Right ventricle myocardium inferior (tissue), 1 donor: Measurements from ENCODE around the gene RITA1. TPM values are rescaled to one million over a fixed set of nuclear protein-coding genes. Genes with fewer than 3 reads are reported as not detected.
A peak's percentile ranks its signal among the peaks of the same experiment; 100 is the strongest.

ENCODE experiments used
- ATAC-seq: fragments of 200-7000 bp; cut with Tn5 transposase; one replicate; pipeline ENCODE4 v1.9.1; 2020; ENCODE audit warnings: mild to moderate bottlenecking, moderate library complexity
- DNase-seq: peaks from one replicate; pipeline ENCODE4 v3.0.0; 2021; ENCODE audit errors: missing footprints
- intact Hi-C: fragments of 100-400 bp; cut with DNase I; formaldehyde crosslinking; loops from one replicate; pipeline ENCODE4 v1.11.0; 2022
- total RNA-seq: library from RNA; stranded (reverse); fragmentation: NEBNext Ultra II Directional; extraction: Animal tissue kit (Norgen Biotek cat#: 25700); gene quantifications from one replicate; pipeline ENCODE4 v1.2.1, GENCODE V29; 2021
- donor health status: DM: no; HTN: yes; CAD: no; lungs with severe emphysema.

The RITA1 gene
- total RNA-seq, 1 donor from 2014 or later: 18.1 TPM

DNA sequence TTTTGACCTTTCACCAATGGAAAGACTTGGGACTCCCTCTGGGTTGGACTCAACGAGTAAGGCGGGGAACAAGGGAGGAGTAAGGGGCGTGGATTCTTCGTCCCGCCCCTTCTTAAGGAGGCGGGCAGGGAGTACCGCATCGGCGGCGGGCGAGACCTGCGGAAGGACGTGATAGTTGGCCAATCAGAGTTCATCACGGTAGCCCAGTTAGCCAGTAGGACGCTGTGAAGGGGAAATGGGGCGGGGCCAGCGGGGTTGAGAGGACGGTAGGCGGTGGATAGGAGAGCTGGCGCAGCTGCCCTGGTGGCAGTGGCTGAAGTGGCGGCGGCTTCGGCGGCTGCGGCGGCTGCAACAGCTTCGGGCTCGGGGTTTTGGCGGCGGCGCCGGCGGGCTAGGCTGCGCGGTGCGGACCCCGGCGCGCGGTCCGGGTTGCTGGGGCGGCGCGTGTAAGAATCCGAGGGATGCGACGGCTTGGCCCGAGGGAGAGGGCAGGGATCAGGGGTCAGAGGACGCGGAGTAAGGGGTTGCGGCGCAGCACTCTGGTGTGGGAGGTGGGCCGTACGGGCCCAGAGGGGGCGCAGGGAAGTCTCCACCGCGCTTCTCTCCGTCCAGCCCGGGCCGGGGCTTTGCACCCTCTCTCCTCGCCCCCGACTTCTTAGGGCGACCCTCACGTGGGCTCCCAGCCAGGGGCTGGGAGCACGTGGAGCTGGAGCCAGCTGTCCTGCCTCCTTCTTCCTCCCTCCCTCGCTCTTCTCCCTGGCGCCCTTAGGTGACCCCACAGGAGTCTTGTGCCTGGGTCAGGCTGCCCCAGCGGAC is 35.9 kb downstream of the RITA1 start, which contains the start of gene TPCN1:
TSS of gene TPCN1 (plus strand) at position 284 of the 816 bp plus-strand sequence. CDS start 5,389 bp downstream, outside the sequence.
- DNase-seq (peak; percentile 100), ATAC-seq (peak; percentile 96)
- intact Hi-C loops: loop anchor here (5.0 kb wide), 1 partner anchor 51 kb away; no protein-coding TSS in a partner anchor

DNA sequence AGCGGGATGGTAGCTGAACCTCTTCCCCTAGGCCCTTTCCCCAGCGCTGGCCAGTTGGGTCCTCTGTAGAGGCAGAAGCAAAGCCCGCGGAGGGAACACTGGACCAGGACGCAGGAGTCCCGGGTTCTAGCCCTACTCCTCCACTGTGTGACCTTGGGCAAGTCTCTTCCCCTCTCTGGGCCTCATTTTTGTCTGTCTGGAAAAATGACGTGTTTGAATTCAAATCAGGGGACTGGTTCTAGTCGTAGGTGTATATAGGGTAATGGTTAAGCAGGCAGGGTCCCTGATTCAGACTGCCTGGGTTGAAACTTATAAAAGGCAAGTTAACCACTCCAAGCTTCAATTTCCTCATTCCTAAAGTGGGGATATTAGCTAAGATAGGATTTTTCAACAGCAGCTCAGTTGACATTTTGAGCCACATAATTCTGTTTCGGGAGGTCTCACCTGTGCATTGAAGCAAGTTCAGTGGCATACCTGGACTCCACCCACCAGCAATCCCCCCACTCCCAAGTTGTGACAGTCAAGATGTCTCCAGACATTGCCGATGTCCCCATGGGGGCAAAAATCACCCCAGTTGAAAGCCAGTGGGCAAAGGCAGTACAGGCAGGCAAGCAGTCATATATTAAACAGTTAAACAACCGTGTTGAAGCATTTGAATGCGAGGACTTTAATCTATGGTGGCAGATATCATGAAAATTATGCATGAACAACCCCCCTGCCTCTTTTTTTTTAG is 36.6 kb downstream of the RITA1 start:
- intact Hi-C loops: loop anchor here (2.0 to 5.0 kb wide), 2 partner anchors 25 to 50 kb away; no protein-coding TSS in a partner anchor
- ATAC-seq: no peak
- DNase-seq: no peak

DNA sequence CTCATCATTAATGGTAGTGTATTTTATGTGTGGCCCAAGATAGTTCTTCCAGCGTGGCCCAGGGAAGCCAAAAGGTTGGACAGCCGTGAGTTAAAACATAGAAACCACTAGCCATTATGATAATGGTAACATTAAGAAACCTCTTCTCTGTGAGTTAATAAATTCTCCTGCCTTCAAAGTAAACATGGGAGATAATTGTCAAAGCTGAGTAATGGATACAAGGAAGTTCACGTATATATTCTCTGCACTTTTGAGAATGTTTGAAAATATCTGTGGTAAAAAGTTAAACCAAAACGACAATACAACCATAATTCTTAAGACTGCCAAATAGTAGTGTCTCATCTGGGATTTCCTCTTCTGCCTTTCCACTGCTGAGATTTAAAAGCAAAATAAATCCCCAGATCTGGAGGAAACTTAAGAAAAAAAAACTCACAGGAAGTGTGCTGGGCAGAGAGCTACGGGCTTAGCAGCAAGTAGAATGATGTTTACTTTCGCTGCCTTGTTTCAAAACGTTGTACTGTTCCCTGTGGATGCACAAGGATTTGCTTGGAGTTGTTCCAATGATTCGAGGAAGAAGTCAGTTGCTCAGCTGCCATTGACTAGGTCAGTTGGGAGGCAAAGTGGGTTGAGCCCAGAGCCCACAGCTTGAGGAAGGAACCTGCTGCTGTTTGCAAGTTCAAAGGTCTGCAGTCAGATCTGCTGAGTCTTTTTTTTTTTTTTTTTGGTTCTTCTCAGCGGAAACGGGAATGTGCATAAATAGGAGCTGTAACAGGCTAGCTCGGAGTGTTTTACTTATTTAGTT is 37.4 kb downstream of the RITA1 start:
- ATAC-seq: peak; percentile 38
- no peak for DNase-seq
- intact Hi-C loops: loop anchor here (2.0 to 5.0 kb wide), 2 partner anchors 24 to 49 kb away; no protein-coding TSS in a partner anchor

DNA sequence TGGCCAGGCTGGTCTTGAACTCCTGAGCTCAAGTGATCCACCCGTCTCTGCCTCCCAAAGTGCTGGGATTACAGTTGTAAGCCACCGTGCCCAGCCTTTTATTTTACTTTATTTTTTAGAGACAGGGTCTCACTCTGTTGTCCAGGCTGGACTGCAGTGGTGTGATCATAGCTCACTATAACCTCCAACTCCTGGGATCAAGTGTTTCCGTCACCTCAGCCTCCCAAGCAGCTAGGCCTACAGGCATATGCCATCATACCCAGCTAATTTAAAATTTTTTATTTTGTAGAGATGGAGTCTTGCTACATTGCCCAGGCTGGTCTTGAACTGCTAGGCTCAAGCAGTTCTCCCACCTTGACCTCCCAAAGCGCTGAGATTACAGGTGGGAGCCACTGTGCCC is 39.4 kb downstream of the RITA1 start:
- no peak for DNase-seq
- intact Hi-C loops: loop anchor here (5.0 kb wide), 1 partner anchor 47 kb away; no protein-coding TSS in a partner anchor
- ATAC-seq: no peak

DNA sequence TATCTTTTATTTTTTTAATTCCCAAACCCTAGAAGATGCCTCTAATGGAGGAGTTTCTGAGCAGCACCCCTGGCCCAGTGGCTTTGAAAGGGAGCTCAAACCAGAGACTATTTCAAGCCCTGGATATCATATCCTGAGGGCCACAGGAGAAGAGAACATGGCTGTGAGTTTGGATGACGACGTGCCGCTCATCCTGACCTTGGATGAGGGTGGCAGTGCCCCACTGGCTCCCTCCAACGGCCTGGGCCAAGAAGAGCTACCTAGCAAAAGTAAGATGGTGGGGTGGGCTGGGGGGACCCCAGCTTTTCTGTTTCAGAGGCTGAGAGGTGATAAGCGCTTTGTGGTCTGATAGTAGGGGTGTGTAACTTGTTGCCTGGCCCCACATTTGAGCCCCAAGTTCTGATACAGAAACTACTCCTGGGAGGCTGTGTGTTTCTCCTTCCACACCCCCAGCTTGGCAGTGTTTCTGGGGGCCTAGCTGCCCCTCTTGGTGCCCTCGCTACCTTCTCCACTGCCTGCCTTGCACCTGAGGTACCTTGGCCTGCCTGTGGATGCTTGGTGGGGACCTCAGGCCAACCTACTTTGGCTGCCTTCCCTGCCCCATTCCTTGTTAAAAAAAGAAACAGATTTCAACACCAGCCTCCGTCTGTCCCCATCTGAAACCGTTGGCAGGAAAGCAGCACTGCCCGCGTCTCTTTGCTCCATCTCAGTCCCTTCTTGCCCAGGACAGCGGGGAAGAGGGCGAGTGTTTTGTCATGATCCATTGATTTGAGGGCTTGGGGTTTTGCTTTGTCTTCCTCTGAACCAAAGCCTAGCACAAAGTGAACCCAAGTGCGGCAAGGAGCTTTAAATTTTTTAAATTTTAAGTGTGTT is 41.4 kb downstream of the RITA1 start:
- intact Hi-C loops: no loop called here
- DNase-seq: no peak
- peak; percentile 35 for ATAC-seq

DNA sequence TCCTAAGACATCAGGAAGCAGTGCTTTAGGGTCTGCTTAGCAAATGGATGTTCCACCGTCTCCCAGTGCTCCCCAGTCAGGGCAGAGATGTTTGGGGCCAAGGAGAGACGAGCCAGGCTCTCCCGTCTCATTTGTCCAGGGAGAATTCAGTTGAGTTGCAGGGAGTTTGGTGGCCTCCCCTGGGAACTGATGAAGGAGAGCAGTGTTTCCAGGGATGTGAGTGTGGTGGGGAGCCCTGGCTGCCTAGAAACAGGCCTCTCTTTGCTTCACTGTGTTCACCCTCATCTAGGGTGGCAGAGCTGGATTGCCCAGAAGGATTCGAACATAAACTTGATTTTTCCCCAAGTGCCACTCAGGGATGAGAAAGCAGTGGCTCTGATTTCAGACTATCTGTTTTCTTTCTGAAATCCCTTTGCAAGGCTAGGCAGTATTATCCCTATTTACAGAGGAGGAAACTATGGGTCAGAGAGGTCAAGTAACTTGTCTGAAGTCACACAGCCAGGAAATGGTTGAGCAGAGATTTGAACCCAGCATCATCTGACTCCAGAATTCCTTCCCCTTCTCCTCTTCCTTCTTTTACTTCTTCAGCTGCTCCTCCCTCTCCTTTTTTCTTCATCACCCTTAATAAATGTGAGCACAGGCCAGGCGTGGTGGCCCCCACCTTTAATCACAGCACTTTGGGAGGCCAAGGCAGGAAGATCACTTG is 42.3 kb downstream of the RITA1 start:
- ATAC-seq (no peak), DNase-seq (no peak)
- intact Hi-C loops: no loop called here

DNA sequence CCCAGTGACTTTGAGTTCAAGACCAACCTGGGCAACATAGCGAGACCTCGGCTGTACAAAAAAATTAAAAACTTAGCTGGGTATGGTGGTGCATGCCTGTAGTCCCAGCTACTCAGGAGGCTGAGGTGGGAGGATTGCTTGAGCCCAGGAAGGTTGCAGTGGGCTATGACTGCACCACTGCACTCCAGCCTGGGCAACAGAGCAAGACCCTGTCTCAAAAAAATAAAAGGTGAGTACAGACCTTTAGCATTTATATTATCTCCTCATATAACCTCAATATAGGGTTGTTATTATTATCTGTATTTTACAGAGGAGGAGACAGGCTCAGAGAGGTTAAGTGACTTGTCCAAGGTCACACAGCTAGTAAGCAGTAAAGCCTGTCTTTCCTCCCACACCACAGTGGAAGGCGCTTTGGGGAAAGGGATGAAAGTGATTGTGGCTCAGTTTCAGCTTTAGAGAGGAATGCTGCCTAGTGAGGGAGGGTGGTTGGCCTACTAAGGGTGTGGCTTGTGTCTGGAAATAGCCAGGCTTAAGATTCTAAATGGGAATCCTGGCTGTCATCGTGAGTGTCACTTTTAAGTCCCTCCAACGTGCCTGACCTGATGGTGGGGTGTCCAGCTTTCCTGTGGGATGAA is 43.0 kb downstream of the RITA1 start:
- intact Hi-C loops: no loop called here
- ATAC-seq: peak; percentile 44
- DNase-seq: no peak

DNA sequence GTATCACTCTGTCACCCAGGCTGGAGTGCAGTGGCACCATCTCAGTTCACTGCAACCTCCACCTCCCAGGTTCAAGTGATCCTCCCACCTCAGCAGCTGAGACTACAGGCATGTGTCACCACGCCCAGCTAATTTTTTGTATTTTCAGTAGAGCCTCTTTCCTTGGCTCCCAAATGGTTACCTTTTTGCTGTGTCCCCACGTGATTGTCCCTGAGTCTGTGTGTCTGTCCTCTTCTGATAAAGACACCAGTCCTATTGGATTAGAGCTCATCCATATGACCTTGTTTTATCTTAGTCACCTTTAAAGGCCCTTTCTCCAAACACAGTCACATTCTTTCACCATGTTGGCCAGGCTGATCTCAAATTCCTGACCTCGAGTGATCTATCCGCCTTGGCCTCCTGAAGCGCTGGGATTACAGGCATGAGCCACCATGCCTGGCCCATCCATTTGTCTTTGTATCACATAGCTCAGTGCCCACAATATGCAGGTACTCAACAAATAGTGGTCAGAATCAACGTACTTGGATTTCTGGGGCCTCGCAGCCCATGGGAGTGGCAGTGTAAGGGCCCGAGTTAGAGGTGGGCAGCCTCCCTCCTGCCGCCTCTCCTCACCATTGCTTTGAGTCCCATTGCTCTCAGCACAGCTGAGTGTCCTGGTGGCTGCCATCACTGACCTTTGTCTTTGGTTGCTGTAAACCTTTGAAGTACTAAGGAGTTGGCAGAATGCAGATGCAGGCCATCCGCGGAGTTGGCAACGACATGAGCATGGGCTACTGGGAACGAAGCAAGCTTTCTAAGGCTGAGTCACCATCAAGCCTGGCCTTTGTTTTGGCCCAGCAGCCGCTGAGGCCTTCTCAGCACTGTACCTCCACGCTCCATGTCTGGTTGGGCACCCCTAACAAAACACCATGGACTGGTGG is 45.1 kb downstream of the RITA1 start:
- intact Hi-C loops: no loop called here
- ATAC-seq (peak; percentile 44), DNase-seq (no peak)

DNA sequence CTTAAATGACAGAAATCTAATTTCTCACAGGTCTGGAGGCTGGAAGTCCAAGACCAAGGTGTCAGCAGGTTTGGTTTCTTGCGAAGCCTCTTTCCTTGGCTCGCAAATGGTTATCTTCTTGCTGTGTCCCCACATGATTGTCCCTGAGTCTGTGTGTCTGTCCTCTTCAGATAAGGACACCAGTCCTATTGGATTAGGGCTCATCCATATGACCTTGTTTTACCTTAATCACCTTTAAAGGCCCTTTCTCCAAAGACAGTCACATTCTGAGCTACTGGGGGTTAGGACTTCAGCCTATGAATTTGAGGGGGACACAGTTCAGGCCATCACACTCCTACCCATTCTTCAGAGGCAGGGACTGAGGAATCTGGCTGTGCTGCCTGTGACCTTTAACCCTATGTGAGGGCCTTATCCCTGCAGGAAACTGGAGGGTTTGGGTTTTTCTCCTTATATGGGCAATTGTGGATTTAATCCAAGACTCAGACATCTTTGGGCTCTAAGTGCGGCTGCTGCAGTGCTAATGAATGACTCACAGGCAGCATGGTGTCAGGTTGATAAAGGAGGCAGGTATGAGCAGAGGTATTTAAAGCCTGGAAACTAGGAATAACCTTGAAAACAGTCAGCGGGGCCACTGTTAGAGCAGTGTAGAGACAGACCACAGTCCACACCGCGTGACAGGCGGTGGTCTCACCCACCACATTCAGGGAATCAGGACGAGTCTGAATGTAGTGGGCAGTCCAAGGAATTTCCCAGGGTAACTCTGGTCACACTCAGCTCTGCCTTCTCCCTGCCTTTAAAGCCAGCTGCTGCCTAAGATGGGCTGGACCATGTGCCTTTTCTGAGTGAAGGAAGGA is 45.9 kb downstream of the RITA1 start:
- no peak for ATAC-seq
- intact Hi-C loops: no loop called here
- DNase-seq: no peak

DNA sequence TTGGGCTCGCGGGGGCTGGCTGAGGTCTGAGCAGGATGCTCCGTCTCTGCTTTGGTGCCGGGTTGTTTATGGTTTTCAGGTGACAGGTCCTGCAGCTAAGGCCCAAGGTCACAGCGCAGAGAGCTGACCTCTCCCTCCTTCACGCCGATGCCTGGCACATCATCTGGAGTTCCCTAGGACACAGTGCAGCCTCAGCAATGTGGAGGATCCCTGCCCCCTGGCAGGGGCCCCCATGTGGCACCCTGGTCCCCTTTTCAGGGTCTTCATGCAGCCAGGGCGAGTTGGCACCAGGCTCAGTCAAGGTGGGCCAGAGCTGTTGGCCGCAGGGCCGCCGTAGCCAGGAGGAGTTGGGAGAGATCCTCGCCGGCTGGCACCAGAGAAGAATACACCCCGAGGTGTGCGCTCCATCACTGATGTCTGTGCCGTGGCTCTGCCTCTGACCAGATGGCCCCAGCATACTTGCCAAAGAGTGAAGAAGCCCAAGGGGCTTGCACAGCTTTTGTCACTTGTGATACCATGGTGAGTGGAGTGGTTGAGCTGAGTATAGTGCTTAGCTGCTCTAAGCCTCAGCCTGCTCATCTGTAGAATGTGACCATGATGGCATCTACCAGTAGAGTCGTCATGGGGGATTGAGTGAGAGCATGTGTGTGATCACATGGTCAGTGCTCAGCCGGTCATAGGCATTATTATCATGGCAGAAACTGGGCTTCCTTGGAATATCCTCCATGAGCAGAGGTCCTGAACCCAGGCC is 46.7 kb downstream of the RITA1 start:
- ATAC-seq (no peak), DNase-seq (no peak)
- intact Hi-C loops: no loop called here

DNA sequence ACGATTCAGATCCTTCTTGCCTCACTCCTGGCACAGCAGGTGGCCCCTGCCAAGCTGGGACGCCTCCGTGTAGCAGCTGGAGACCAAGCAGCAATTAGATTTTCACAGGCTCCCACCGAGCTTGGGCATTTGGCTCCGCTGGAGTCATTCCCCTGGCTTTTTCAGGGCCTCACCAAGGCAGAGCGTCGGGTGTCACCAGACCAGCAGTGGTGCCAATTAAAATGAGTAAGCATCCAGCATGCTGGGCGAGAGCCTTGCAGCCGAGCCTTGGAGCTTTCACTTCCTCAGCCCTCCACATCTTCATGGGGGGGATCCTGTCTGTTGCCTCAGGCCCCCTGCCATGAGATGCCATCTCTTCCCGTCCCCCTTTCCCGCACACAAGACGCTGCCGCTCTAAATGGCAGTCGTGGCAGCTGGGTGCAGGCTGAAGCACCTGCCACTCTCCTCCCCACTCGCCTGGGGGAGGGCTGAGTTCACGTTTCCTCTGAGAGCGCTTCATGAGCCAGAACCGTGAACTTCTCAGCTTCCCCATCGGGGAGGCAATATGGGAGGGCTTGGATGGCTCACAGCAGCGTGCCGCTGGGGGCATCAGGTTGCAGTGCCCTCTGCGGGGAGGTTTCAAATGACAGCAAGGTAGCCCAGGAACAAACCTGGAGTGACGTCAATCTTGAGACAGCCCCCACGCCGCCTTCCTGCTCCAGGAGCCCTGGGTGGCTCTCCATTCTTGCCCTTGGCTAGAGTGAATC is 47.5 kb downstream of the RITA1 start:
- peak; percentile 35 for ATAC-seq
- intact Hi-C loops: no loop called here
- no peak for DNase-seq

DNA sequence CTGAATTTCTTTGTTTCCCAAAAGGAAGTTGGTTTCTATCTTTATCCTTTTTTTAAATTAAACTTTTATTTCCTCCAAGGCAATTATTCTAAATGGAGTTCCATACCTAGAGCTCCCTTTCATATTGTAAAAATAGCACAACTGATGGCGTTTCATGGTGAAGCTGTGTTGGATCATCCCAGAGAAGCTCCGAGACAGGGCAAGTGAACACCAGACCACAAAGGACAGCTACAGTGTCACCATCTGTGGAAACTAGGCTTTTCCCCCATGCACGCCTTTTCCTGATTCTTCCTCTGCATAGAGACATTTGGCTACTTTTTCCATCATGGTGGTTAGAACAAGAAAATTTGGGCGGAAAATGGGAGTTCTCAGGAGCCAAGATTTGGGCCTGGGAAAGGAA is 48.4 kb downstream of the RITA1 start:
- intact Hi-C loops: no loop called here

DNA sequence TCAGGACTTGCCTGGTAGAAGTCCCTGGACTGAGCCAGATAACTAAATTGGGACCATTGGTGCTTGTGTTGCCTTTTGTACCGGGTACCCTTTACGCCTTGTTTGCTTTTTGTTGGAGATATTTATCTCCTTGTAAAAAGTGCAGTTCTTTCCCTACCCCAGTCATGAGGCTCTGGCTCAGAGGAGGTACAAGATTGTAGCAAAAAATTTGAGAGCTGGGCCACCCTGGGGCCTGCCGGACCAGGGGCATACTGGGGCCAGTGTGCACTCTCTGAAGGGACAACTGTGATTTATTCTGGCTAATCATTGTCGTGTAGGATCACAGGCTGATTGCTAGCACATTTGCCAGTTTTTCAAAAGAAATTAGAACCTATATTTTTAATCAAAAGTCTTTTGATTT is 49.0 kb downstream of the RITA1 start:
- ATAC-seq (no peak), DNase-seq (no peak)
- intact Hi-C loops: no loop called here

More for the DNA sequence above, 48.4 kb downstream of the RITA1 start:
- ATAC-seq (no peak), DNase-seq (no peak)

DNA sequence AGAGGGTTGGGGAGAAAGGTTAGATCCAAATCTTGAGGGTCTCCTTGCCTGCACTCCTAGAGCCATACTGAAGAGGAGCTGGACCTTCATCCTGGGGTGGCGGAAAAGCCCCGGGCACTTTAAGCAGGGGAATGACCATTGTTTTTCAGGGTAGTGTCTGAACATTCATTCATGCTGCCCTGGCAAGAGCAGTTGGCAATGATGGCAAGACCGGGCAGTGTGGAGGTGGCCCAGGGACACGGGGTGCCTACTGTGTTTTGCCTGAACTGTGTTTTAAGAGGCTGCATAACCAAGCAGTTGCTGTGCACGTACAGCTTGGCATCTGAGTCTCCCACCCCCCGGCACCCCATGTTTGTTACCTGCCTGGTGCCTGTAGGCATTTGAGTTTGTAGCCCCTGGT is 50.5 kb downstream of the RITA1 start:
- intact Hi-C loops: no loop called here
- ATAC-seq (peak; percentile 33), DNase-seq (no peak)
